Thyroid gland (tissue), 4 donors: ENCODE measurements around the gene FFAR2. TPM values are rescaled to one million over a fixed set of nuclear protein-coding genes. Genes with fewer than 3 reads are reported as not detected.
"Not testable (repeated sequence)": the region's sequence is repeated elsewhere in the genome, so short reads cannot be mapped to it uniquely, and the experiment has no call there.

Experiments used
- DNase-seq, 2 donors: peaks; one replicate each; pipeline ENCODE4 v3.0.0-alpha.2; 2019
- H3K27ac ChIP-seq, 3 donors: fragments of 200-600 bp; sonication (generic); 1 replicate in 2 of 3; 2 replicates in 1 of 3; pipeline ENCODE4 v1.5.1; 2016 to 2019; ENCODE audit warnings: mild to moderate bottlenecking in 1 of 3, moderate library complexity in 1 of 3
- H3K27me3 ChIP-seq: fragments of 200-600 bp; sonication (generic); one replicate; pipeline ENCODE4 v1.5.1; 2019
- H3K36me3 ChIP-seq, 2 donors: fragments of 200-600 bp; sonication (generic); one replicate each; pipeline ENCODE4 v1.5.1; 2016 to 2019
- H3K4me1 ChIP-seq, 2 donors: fragments of 200-600 bp; sonication (generic); one replicate each; pipeline ENCODE4 v1.5.1; 2017 to 2019
- H3K4me3 ChIP-seq, 3 donors: fragments of 200-600 bp; sonication (generic); replicated peaks in 1 of 3; 1 replicate in 2 of 3; 2 replicates in 1 of 3; pipeline ENCODE4 v1.5.1; 2016; ENCODE audit warnings: mild to moderate bottlenecking in 1 of 3
- H3K9me3 ChIP-seq: fragments of 200-600 bp; sonication (generic); one replicate; pipeline ENCODE4 v1.5.1; 2017
- CTCF ChIP-seq, 6 experiments: fragments of 200-600 bp in 3 of 6; fragments of 450-650 bp in 3 of 6; sonication (generic) in 3 of 6; IDR thresholded peaks; one replicate each; pipeline ENCODE4 v1.5.1; 2016 to 2019; ENCODE audit warnings: antibody characterized with exemption in 6 of 6, mild to moderate bottlenecking in 2 of 6, inconsistent platforms in 1 of 6, moderate library complexity in 1 of 6
- POLR2A ChIP-seq, 2 donors: fragments of 450-650 bp; IDR thresholded peaks; one replicate each; pipeline ENCODE4 v1.6.1; 2017; ENCODE audit warnings: antibody characterized with exemption in 2 of 2, mild to moderate bottlenecking in 2 of 2, moderate library complexity in 1 of 2
- WGBS, 2 donors: methylation state at CpG; one replicate each; pipeline ENCODE4 v1.1.5; 2017; 5-methylcytosine and 5-hydroxymethylcytosine counted together
- intact Hi-C: fragments of 100-400 bp; cut with DNase I; formaldehyde crosslinking; loops from one replicate; pipeline ENCODE4 v1.15.1; 2023
- total RNA-seq, 4 donors: library from RNA; depleted of rRNA; stranded (reverse); fragments of >200 nt; gene quantifications; one replicate each; pipeline ENCODE4 v1.2.3, GENCODE V29; 2016

The FFAR2 gene
- total RNA-seq, 4 donors from 2014 or later = 0.27 TPM; not detected in 3

GRCh38 chr19:35417713-35418534 is 30.1 kb upstream of the FFAR2 start:
- H3K4me1 ChIP-seq = peaks cover 7 to 15% of the 10 kb centered on the region in 2 donors
- intact Hi-C loops = no loop called here
- no peaks in the 10 kb centered on the region for H3K27me3 ChIP-seq
- DNase-seq = no peak
- no peak overlapping the region for H3K4me3 ChIP-seq
- no peak for TF ChIP-seq POLR2A (IDR thresholded peaks at IDR 0.05)
- TF ChIP-seq CTCF (IDR thresholded peaks at IDR 0.05) = no peak
- no peak overlapping the region for H3K27ac ChIP-seq
- H3K9me3 ChIP-seq = no peaks in the 10 kb centered on the region
- no peaks in the 10 kb centered on the region for H3K36me3 ChIP-seq
- WGBS, 2 donors = 84% methylated on average over 7 of the region's 7 CpGs

GRCh38 chr19:35419046-35419445 is 29.0 kb upstream of the FFAR2 start:
- intact Hi-C loops = no loop called here
- TF ChIP-seq POLR2A (IDR thresholded peaks at IDR 0.05) (no peak), CTCF (IDR thresholded peaks at IDR 0.05) (no peak)
- no peaks in the 10 kb centered on the region for H3K36me3 ChIP-seq
- no peaks in the 10 kb centered on the region for H3K9me3 ChIP-seq
- no peak overlapping the region for H3K27ac ChIP-seq
- DNase-seq = no peak
- WGBS, 2 donors = 91 to 93% methylated on average over 3 of the region's 3 CpGs
- H3K4me3 ChIP-seq = no peak overlapping the region
- no peaks in the 10 kb centered on the region for H3K27me3 ChIP-seq
- H3K4me1 ChIP-seq = peaks cover 7 to 15% of the 10 kb centered on the region in 2 donors

GRCh38 chr19:35419805-35420204 is 28.3 kb upstream of the FFAR2 start:
- H3K27me3 ChIP-seq = no peaks in the 10 kb centered on the region
- no peak for DNase-seq
- intact Hi-C loops = no loop called here
- no peak overlapping the region for H3K4me3 ChIP-seq
- no peaks in the 10 kb centered on the region for H3K36me3 ChIP-seq
- 65% methylated on average over 5 of the region's 5 CpGs for WGBS, 2 donors
- peaks cover 7 to 15% of the 10 kb centered on the region in 2 donors for H3K4me1 ChIP-seq
- H3K27ac ChIP-seq = no peak overlapping the region
- no peak for TF ChIP-seq POLR2A (IDR thresholded peaks at IDR 0.05)
- TF ChIP-seq CTCF (IDR thresholded peaks at IDR 0.05) = no peak
- no peaks in the 10 kb centered on the region for H3K9me3 ChIP-seq

- Histone ChIP-seq H3K36me3 (no peaks in the 10 kb centered on the region), H3K9me3 (no peaks in the 10 kb centered on the region), H3K27me3 (no peaks in the 10 kb centered on the region), H3K4me3 (no peak overlapping the region), H3K27ac (no peak overlapping the region), H3K4me1 (peaks cover 6 to 11% of the 10 kb centered on the region in 2 donors)
- 83% methylated on average over 9 to 10 of the region's 11 CpGs for WGBS, 2 donors
- no peak for DNase-seq
- intact Hi-C loops = no loop called here
- TF ChIP-seq CTCF (IDR thresholded peaks at IDR 0.05) (no peak), POLR2A (IDR thresholded peaks at IDR 0.05) (no peak)
Observed at GRCh38 chr19:35421362-35421761, 26.7 kb upstream of the FFAR2 start.

- H3K4me3 ChIP-seq, H3K36me3 ChIP-seq, H3K4me1 ChIP-seq, intact Hi-C loops, H3K27me3 ChIP-seq, H3K9me3 ChIP-seq, H3K27ac ChIP-seq, DNase-seq: not testable (repeated sequence)
- WGBS, 2 donors = 93 to 95% methylated on average over 7 of the region's 7 CpGs
Observed at GRCh38 chr19:35423406-35423805, 24.7 kb upstream of the FFAR2 start.
